HG03139 (cell line): ENCODE measurements around the gene PITPNC1.
"Not testable (repeated sequence)": the region's sequence is repeated elsewhere in the genome, so short reads cannot be mapped to it uniquely, and the experiment has no call there.

Source experiments
- ATAC-seq: cut with Tn5 transposase; IDR thresholded peaks from one replicate; pipeline ENCODE4 v1.9.1; 2021; ENCODE audit not compliant: unreplicated experiment

Gene PITPNC1

DNA sequence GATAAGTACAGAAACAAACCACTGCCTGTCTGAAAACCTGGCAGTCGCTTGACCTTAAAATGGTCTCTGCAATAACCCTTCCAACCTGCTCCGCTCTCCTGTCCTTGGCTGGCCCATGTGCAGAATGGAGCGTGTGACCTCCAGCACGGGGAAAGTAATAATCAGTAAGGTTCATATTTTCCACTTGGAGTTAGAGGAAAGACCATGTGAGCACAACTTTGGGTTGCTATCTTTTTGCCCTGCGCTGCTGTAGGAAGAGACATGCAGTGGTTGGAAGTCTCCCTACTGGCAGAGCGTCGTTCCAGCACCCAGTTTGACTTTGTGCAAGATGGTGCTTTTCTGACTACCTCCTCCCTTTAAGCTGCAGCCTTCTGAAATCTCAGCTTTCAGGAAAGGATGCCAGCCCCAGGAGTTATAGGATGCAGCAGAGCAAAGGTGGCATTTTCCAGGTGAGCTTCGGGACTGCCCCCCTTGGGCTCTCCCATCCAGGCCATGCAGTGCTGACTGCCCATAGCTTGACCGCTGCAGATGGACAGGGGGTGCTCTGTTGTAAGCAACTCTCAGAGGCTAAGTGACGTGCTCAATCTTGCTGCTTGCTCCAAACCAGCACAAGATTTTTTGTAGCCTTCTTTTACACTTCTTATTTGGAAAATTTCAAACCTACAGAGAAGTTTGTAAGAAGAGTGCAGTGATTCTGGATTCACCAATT, 230.0 kb downstream of the PITPNC1 start:
- ATAC-seq: no peak

DNA sequence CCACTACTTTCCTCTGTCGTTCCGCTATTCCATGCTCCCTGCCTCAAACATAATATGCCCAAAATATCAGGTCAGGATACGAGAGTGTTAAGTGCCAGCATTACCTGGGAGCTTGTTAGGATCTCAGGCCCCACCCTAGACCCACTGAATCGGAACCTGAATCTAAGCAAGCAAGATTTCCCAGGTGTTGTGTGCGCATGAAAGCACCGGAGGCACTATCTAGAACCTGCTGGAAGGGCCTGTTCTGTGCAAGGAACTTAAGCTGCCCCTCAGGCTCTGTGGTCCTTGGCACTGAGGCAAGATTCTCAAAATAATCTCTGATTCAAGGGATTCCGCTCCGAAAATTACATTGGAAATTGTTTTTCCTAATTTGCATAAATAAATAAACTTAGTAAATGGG, 233.0 kb downstream of the PITPNC1 start:
- no peak for ATAC-seq

DNA sequence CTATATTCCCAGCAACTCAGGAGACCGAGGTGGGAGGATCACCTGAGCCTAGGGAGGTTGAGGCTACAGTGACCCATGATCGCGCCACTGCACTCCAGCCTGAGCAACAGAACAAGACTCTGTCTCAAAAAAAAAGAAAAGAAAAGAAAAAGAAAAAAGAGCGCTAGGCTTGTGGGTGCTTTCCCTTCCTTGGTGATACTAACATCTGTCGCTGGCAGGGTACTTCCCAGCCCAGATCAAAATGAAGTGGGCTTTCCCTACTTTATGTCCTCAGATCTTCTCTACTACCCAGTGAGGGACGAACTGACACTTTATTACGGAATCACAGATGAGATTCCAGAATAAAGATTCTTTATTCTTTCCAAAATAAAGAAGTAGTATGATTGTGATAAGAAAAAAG, 236.9 kb downstream of the PITPNC1 start:
- no peak for ATAC-seq

DNA sequence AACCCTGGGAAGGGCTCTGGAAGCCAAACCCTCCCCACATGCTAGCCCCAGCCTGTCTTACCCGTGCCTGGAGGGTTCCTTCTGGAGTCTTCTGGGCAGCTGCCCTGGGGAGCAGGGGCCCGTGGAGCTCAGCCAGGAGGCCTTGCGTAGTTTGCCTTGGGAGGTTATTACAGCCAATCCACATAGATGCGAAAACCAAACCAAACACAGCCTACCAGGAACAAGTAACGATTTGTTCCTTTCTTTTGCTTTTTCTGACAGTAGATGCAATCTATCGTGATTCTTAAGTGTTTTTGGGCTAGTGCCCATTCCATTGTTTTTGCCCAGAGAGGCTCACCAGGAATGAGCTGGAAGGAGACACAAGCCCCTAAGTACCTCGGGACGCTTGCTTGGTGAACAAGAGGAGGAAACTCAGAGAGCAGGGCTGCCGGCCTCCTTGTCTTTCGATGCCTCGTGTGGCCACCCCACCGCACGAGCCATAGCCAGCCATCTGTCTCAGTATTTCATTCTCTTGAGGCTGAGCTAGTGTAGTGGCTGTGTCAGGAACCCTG, 238.0 kb downstream of the PITPNC1 start:
- ATAC-seq: no peak

DNA sequence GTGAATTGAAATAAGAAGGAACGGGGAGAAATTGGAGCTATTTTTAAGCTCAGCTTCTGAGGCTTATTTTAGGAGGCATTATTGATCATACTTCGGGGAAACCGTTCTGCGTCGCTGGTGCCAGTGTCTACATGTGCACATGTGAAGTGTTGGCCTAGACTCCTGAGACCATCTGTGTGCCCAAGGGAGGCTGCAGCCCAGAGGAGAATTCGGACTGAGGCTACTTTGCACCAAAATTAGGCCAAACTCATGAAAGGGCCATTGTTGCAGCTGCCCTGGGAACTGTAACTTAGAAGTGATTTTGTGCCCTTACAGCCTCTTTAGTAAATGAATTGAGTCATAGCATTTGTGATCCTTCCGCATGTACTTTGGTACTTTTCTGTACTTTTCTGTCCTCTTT, 238.7 kb downstream of the PITPNC1 start:
- no peak for ATAC-seq

DNA sequence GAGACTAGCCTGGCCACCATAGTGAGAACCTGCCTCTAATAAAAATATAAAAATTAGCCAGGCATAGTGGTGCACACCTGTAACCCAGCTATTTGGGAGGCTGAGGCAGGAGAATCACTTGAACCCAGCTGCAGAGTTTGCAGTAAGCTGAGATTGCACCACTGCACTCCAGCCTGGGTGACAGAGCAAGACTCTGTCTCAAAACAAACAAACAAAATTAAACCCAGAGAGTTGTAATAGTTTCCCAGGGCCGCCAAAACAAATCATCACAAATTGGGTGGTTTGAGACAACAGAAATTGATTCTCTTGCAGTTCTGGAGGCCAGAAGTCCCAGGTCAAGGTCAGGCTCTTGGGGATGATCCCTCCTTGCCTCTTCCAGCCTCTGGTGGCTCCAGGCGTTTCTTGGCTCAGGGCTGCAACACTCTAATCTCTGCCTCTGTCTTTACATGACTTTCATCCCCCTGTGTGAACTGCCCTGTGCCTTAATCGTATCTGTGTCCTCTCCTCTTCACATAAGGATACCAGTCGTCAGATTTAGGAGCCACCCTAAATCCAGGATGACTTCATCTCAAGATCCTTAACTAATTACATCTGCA, 240.3 kb downstream of the PITPNC1 start:
- ATAC-seq: no peak

DNA sequence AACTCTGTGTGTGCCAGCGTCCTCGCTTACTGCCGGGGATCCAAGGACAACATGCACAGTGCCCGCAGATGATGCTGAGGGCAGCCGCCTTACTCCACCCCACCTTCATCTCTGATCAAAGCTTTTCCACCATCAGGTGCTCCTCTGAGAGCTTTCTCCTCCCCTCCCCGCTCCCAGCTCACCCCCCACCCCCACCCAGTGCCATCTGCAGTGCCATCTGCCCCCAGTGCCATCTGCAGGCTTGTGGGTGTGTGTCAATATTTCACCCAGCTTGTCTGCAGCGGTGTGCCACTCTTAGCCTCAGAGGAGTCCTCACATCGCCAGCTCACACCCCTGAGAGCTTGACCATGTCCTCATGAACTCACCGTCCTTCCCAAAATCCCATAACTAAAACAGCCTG, 242.5 kb downstream of the PITPNC1 start:
- no peak for ATAC-seq

DNA sequence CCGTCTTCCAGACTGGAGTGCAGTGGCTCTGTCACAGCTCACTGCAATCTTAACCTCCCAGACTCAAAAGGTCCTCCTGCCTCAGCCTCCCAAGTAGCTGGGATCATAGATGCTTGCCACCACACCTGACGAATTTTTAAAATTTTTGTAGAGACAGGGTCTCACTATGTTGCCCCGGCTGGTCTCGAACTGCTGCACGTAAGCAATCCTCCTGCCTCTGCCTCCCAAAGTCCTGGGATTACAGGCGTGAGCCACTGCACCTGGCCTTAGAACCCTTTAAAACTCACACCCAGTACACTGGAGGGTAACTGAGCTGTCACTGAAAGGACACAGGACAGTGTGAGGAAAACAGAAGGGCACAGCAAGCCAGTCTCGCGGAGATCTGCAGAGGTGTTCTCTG, 243.0 kb downstream of the PITPNC1 start:
- ATAC-seq: no peak

DNA sequence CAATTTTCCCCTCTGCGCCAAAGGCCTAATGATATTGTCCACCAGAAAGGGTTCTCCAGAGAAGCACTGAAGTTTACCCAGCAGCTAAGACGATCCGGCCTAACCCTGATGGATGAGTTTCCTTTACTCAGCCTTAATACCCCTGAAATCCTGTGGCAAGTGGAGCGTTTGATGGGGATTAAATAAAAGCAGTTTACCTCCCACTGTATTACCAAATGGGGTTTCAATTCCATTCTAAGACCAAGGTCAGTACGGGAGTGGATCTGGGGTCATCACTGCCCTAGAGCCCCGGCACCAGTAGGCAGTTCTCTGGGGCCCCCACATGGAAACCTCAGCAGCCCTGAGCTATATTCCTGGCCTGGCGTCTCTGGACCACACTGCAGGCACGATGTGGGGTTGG, 243.6 kb downstream of the PITPNC1 start:
- no peak for ATAC-seq

DNA sequence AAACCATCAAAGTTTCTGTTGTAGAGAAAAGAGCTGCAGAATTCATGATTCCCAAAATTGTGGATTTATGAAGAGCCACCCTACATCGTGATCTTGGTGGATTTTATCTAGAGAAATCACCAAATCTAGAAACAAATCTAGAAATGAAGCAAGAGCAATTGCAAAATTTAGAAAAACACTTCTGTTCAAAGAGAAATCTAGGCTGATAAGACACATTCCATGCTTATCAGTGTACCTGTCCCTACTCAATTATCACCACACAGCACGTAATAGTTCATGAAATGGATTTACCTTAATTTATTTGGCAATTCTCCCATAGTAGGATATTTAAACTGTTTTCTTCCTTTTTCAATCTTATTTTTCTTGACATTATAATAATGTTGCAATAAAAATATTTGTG, 246.7 kb downstream of the PITPNC1 start:
- no peak for ATAC-seq

DNA sequence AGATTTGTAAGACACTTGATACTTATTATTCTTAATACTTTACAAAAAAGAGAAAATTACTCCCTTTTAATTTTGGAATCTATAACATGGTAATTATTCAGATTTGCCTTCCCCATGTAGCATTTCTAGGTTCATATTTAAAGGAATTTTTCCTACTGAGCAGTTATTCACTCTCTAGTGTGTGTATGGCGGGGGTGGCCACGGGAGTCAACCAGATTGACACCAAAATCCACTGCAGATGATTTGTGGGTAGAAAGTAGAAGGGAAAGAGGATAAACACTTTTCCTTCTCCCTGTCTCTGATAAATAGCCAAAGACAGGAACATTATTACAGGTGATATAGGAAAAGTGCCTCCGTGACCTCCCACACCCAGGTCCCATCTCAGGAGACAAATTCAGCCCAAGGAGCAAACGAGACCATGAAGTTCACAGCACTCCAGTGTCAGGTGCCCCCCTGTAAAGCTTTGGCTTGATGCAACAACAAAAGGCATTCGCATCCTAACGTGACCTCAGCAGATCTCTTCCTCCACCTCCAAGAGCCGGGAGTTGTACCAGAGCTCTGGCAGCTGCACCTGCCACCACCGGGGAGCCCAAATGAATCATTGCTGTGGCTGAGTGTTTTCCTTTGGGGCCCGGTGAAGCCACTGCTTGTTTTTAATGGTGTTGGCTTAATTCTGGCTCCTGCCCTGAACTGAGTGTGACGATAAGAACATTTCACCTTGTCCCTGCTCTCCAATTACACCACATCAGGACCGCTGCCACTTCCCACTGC, 248.0 kb downstream of the PITPNC1 start:
- no peak for ATAC-seq

DNA sequence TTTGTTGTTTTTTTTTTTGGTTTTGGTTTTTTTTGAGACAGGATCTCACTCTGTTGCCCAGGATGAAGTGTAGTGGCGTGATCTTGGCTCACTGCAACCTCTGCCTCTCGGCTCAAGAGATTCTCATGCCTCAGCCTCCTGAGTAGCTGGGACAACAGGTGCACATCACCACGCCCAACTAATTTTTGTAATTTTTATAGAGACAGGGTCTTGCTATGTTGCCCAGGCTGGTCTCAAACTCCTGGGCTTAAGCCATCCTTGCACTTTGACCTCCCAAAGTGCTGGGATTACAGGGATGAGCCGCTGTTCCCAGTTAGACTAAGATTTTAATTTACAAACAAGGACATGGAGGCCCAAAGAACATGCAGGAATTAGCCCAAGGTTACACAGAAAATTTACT, 248.9 kb downstream of the PITPNC1 start:
- ATAC-seq: no peak

DNA sequence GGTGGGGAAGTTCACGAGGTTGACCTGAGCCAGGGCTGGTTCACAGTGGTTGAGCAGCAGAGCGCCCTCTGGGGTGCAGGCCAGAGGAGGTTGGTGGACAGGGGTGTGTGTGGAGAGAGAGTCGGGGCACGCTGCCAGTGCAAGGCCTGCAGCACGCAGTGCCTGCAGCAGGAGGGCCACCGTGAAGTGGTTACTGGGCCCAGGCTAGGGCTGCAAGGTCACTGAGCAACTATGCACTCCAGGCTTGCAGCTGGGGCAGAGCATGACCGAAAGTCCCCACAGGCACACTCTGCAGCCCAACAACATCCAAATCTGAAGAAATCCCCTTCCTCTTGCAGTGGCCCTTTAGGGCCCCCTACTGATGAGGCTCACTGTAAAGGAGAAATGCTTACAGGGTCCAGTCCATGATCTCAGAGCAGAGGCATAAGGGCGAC, 251.5 kb downstream of the PITPNC1 start:
- no peak for ATAC-seq

DNA sequence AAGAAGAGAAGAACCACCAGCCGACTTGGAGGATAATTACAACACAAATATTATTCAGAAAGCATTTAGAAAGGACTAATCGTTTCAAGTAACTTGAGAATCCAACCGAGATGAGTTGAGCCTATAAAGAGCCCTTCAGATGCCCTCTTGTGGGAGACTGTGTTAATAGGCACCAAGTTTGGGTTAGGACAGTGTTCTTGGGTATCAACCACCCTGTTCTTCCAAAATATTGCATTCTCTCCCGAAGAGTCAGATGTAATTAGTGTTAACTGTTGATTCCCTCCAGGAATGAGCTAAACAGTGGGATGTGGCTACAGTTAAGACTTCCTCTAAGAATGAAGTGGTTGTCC, 252.9 kb downstream of the PITPNC1 start:
- ATAC-seq: no peak

DNA sequence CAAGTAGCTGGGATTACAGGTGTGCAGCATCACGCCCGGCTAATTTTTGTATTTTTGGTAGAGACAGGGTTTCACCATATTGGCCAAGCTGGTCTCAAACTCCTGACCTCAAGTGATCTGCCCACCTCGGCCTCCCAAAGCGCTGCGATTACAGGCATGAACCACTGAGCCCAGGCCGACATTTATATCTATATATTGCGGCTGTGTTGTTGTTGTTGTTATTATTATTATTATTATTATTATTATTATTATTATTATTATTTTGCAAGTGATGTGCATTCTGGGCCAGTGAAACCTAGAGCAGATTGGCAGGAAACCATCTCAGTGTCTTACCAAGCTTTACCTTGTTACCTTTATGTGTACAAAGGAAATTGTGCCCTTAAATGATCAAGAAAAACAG, 253.8 kb downstream of the PITPNC1 start:
- not testable (repeated sequence) for ATAC-seq

DNA sequence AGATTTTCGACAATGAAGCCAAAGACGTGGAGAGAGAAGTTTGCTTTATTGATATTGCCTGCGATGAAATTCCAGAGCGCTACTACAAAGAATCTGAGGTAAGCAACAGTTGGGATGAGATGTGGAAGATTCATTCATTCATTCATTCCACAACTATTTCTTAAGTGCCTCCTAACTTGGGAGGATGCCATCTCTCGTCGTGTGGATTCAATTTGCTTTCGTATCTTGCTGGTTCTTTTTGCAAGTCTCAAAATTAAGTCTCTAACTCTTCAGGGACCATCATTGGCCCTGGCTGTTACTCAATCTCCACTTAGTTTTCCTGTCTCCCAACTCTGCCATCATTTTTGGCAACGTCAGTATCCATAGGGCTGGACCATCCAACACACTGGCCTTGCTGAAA, 255.1 kb downstream of the PITPNC1 start:
- ATAC-seq: no peak

DNA sequence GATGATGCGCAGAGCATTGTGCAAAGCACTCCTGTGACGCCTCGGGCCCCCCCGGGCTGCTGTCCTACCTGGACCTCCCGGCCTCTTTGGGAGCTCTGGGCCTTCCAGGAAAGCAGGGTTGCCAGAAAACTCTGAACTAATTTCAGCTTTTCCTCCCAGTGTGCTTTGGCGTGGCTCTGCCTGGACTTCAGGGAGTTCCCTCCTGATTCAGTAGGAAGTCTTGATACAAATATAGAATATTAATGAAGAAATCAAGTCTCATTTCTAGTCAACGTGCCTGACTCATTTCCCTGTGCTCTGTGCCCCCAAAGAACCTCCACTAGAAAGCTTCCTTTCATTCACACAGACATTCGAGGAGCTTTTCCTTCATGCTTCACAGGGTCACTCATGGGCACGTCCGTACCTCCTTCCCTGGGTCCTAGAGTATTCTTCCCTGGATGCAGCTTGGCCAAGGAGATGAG, 256.7 kb downstream of the PITPNC1 start:
- ATAC-seq: no peak

DNA sequence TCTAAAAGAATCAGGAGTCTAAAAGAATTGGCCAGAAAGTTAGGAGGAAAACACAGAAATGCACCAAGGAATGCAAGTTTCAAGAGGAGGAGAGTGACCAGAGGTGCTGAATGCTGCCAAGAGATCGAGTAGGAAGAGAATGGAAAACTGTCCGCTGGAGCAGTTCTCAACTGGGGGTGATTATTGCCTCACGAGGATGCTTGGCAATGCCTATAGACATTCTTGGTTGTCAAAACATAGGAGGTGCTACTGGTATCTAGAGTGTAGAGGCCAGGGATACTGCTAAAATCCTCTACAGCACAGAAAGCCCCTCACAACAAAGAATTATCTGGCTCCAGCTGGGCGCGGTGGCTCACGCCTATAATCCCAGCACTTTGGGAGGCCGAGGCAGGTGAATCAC, 258.6 kb downstream of the PITPNC1 start:
- no peak for ATAC-seq

DNA sequence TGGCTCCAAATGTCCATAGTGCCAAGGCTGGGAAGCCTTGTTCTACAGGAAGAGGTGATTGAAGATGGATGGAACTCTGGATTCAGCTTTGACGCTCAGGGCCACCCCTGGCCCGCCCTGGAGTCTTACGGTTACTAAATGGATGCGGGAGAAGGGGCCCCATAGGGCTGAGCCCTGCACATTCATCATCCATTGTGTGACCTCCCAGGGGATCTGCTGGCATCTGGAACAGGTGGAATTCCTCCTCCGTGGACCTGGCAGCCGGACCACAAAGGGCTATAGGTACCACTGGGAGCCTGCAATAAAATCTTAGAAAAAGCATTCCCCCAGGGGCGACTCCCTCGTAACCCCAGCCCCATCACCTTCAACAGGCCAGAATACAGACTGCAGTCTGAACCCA, 259.2 kb downstream of the PITPNC1 start:
- ATAC-seq: no peak

DNA sequence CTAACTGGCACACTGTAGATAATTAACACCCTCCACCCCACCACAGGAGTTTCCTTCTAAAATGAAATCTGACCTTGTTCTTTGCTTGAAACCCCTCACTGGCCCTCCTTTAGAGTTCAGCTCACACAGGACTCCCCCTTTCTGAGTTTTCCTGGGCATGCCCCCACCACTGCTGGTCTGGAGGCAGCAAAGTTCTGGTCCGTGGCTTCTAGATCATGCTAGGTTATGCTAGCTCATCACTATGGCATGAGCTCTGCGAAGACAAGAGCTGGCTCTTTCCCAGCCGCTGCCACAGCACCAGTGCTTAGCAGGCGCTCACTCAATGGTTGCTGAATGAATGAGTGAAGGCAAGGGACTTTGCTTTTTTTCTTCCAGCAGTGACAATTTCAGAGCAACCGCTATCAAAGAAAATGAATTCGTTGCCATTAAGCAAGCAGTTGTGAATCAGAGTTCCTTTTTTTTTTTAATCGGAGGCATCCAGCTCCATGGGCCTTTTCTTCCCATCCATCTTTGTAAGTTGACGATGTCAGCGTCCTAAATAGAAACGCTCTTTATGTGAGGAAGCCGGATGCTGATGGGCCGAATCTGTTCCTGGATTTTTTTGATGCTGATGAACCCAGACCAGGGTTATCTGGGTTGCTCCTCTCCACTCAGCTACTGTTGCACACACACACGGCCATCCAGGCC, 259.9 kb downstream of the PITPNC1 start:
- ATAC-seq: no peak

DNA sequence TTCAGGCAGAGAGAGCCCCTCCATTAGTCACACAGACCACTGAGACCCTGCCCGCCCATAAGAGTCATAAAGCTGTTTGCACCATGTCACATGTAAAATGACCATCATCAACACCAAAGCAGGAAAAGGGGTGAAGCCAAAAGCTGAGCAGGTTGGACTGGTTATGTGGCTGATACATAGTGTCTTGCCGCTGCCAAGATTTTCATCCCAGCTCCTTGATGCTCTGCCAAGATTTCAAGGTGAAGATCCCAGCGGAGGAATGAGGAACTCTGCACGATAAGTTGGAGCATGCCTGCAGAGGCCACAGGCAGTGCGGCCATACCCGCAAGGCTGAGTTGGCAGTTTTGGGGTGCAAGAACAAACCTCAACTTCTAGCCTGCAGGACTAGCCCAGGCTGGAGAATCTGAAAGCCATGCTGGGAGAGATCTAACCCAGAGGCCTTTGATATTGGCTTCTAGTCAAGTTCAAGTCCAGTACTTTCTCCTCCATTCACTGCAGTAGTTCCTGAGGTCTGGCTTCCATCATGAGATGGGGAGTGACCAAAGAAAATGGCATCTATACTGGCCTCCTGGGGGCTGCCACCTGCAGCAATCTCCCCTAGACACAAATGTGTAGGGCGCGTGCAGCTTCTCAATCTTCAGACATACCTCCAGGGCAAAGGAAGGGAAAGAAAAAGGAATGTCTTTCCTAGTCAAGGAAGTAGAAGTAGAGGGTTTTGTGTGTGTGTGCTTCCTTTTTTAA, 261.0 kb downstream of the PITPNC1 start:
- no peak for ATAC-seq
